CD4-positive, alpha-beta T cell treated with Interleukin-17A for 1 hour (primary cell): ENCODE data around the gene LRRC10.

ENCODE experiments used
- DNase-seq: peaks from one replicate; pipeline ENCODE4 v3.0.0-alpha.2; 2020

The LRRC10 gene, protein sequence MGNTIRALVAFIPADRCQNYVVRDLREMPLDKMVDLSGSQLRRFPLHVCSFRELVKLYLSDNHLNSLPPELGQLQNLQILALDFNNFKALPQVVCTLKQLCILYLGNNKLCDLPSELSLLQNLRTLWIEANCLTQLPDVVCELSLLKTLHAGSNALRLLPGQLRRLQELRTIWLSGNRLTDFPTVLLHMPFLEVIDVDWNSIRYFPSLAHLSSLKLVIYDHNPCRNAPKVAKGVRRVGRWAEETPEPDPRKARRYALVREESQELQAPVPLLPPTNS

GRCh38 chr12:69610729-69611128 lies at the start of gene LRRC10:
Gene LRRC10 (minus strand): TSS chr12:69610907. CDS start chr12:69610838, 69 bp downstream.
- no peak for DNase-seq

DNA sequence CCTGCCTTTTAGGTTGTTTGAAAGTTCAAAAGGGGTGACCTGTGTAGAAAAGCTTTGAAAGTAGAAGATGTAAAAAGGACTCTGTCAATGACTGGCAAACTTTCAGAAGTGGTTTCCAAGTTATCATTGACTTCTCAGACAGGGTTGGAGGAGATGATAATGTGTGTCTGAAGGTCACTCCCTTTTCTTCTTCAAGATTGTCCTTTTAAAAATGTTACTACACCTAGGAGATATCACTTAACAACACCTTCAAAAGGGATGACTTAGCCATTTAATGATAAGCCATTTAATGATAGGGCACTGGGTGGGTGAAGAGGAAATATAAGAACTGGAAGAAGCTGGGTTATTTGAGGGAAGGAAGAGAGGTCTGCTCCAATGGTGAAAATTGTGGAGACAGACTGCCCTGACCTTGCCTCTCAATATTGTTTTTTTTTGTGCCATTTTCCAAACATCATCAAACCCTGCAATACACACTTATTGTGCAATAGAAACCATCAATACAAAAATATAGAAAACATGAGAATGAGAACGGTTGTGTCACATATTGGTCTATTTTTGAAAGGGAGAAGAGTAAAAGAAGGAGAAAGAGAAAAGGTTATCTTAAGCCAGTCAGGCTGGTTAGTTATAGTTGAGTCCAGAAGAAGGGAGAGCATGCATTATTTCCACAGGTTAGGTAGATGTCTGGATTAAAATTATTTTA lies 49.6 kb upstream of the LRRC10 start:
- DNase-seq: no peak

DNA sequence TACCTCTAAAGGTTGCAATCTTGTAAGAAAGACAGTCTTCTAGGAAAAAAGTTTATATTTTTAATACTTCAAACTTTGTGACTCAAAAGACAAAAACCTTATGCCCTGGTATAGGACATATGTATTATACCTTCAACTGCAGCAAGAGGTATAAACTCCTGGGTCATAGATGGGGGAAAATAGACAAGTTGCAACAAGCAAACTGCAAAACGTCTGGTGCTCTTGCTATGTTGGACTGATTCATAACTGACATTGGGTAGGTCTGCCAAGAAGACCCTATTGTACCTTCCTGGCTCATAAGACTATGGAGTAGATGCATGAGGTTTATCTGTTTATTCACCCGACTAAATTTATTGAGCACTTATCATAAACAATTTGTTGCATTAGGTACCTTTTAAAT lies 47.5 kb upstream of the LRRC10 start:
- no peak for DNase-seq

- DNase-seq: no peak
Observed at GRCh38 chr12:69657376-69658137, 46.9 kb upstream of the LRRC10 start.

DNA sequence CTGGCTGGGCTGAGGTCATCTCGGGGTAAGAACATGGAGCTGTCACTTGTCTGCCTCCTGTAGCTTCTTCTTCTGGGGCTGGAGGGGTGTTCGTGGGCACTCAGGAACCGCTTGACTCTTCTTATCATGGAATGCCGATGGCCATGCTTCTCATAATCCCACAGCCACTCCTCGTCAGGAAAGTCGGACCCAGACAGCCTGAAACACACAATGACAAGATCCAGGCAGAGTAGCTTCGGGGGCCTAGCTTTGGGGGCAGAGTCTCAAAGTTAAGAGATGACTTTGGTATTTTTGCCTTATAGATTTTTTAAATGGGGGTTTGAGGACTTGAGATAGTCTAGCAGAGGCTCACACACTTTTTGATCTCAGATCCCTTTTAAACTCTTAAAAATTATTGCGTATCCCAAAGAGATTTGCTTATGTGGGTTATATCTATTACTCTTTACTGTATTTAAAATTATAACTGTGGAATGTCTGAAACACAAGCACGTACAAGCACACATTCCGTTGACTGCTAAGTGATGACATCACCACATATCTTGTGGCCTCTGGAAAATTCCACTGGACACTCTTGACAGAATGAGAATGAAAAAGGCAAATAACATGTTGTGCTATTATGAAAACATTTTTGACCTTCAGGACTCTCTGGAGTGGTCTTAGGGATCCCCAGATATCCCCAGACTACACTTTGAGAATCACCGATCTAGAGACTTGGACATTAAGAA lies 45.1 kb upstream of the LRRC10 start:
- no peak for DNase-seq

GRCh38 chr12:69653703-69654102 lies 43.0 kb upstream of the LRRC10 start:
- DNase-seq: no peak

DNA sequence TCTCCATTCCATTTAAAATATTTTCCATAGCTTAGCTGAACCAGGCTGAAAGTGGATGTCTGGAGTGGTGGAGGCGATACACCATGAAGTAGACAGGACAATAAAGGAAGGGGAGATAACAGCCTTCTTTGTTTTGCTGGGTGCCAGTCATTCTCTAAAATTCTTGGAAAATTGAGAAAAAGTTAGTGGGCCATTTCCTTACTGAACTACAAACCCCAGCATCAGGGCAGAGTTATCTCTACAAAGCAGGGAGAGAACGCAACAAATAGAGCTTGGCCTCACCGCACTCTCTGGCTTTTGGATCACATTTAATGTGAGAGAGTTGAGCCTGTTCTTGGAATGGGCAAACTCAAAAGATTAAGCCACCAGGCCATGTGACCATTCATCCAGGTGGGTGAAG lies 41.2 kb upstream of the LRRC10 start:
- no peak for DNase-seq

GRCh38 chr12:69649529-69649928 lies 38.8 kb upstream of the LRRC10 start:
- DNase-seq: no peak

- no peak for DNase-seq
Observed at GRCh38 chr12:69648476-69648875, 37.8 kb upstream of the LRRC10 start.

DNA sequence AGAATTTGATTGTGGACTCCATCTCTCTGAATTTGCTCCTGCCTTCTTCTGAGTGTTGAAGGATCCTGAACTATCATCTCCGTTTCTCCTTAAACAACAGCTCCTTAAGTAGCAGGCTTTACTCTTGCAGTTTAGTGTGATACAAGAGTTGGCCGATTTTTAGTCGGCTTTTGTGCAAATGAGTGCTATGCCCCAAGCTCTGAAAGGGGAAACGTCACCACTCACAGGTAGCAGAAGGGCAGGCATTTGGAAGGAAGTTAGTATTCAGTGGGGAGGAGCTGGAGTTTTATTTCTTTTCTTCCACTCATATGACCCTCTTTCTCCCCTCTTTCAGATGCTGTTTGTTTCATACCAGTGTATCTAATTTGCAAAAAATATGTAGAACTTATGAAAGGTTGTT lies 36.5 kb upstream of the LRRC10 start:
- no peak for DNase-seq

- no peak for DNase-seq
Observed at GRCh38 chr12:69645031-69645430, 34.3 kb upstream of the LRRC10 start.

DNA sequence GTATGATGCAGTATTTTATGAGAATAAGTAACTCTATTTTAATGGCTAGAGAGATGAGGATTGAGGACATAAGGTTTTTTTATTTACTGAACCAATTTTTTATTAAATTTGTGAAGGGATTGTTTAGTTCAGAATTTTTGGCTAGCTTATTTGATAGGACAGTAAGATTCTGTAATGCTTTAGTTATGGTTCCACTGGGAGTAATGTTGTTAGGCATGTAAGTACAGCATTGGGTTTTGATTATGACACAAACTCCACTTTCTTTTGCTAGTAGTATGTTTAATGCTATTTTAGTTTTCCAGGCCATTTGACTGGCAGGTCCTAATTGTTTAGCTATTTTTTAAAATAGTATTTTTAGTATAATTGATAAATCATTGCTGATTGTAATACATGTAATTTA lies 33.8 kb upstream of the LRRC10 start:
- no peak for DNase-seq

DNA sequence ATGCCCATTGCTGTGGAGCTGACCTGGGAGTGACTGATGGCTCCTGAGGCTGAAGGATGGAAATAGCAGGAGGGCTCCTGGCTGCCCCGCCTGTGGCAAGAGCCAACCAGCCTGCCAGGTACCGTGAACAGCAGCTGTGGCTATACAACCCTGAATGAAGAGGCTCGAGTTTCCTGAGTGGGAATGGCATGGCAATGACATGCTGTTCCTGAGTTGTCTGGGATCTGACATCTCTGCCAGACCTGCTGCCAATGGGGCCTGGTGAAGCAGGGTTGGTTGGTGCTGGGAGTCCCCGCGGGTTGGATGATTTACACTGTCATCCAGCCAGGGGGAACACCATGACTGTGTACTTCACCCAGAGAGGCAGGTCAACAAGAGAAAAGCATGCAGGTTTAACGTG lies 31.8 kb upstream of the LRRC10 start:
- no peak for DNase-seq

DNA sequence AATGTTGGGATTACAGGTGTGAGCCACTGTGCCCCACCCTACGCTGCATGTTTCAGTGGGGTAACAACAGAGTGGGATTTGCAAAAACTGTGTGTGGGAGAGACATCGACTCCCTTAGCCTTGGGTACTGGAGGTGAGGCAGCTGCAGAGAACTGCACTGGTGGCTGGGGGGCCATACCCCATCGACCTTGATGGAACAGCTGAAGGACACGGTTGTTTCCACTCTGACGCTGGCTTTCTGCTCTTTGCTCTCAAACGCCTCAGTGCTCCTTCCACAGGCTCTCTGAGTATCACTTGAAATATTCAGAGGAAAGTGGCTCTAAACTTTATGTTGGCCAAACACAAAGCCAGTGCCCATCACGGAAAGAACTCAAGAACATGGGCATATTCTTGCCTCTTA lies 30.8 kb upstream of the LRRC10 start:
- no peak for DNase-seq

GRCh38 chr12:69639400-69640016 lies 28.8 kb upstream of the LRRC10 start:
- DNase-seq: peak; percentile 59

- DNase-seq: no peak
Observed at GRCh38 chr12:69633061-69633460, 22.4 kb upstream of the LRRC10 start.

DNA sequence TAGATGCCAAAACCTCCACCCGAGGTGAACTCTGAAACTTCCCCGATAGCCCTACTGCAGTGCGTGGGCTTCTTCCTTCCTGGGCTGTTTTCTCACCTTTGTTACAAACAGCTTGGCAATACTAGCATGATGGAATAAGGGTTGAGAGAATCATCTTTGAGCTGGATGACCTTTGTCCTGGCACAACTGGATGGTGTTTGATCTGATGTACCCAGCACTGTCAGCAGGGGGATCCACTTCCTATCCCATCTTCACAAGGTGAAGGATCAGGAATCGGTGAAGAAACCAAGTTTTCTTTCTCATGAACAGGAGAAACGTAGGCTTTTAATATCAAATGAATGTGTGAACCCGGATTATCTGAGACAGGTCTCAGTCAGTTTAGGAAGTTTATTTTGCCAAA lies 19.5 kb upstream of the LRRC10 start:
- DNase-seq: no peak

- no peak for DNase-seq
Observed at GRCh38 chr12:69627501-69627900, 16.8 kb upstream of the LRRC10 start.

- no peak for DNase-seq
Observed at GRCh38 chr12:69623970-69624369, 13.3 kb upstream of the LRRC10 start.

- DNase-seq: no peak
Observed at GRCh38 chr12:69621551-69621950, 10.8 kb upstream of the LRRC10 start.

GRCh38 chr12:69620921-69621320 lies 10.2 kb upstream of the LRRC10 start:
- DNase-seq: no peak

GRCh38 chr12:69620077-69620476 lies 9.4 kb upstream of the LRRC10 start:
- no peak for DNase-seq

DNA sequence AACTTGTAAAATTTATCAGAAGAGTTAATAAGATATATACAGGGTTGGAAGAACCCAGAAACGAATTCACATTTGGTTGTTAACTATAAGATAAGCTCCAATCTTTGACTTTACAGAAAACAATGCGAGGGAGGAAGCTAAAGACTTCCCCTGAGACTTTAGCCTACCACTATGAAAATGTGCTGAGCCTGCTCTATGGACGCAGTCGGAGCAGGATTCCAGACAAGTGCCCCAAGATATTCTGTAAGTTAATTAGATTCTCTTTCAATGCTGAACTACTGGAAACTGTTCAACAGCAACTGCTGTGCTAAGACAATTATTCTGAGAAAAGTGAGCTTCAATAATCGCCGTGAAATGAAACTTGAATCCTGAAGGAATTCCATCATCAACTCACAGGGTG lies 8.3 kb upstream of the LRRC10 start:
- no peak for DNase-seq
